NCI-H226 (cell line): Measurements from ENCODE around the gene MRAS.
"Not testable (repeated sequence)": the region's sequence is repeated elsewhere in the genome, so short reads cannot be mapped to it uniquely, and the experiment has no call there.

ENCODE experiments used
- DNase-seq: peaks from one replicate; pipeline ENCODE4 v3.0.0-alpha.2; 2015

Gene MRAS

GRCh38 chr3:138426211-138426610 lies 77.8 kb downstream of the MRAS start:
- no peak for DNase-seq

GRCh38 chr3:138426754-138427153 lies 78.4 kb downstream of the MRAS start:
- DNase-seq: not testable (repeated sequence)

GRCh38 chr3:138429665-138430064 lies 81.3 kb downstream of the MRAS start:
- DNase-seq: no peak

- no peak for DNase-seq
These were observed 84.3 kb downstream of the MRAS start for GRCh38 chr3:138432576-138433240.

- DNase-seq: no peak
These were observed 85.5 kb downstream of the MRAS start for GRCh38 chr3:138433892-138434275.

GRCh38 chr3:138434276-138434874 lies 86.0 kb downstream of the MRAS start, which contains the start of gene ESYT3:
Gene ESYT3, plus strand, starts transcription at chr3:138434616. Its CDS starts 183 bp downstream, at chr3:138434799.
- DNase-seq: peak; percentile 45

GRCh38 chr3:138434875-138435772 lies 86.7 kb downstream of the MRAS start:
- no peak for DNase-seq

GRCh38 chr3:138435840-138436239 lies 87.5 kb downstream of the MRAS start:
- DNase-seq: no peak

GRCh38 chr3:138437281-138437680 lies 88.9 kb downstream of the MRAS start:
- DNase-seq: no peak

GRCh38 chr3:138438896-138439295 lies 90.5 kb downstream of the MRAS start:
- no peak for DNase-seq

GRCh38 chr3:138439646-138440045 lies 91.3 kb downstream of the MRAS start:
- DNase-seq: peak; percentile 32

- DNase-seq: no peak
These were observed 91.7 kb downstream of the MRAS start for GRCh38 chr3:138440121-138440521.

GRCh38 chr3:138440596-138440995 lies 92.2 kb downstream of the MRAS start:
- no peak for DNase-seq

GRCh38 chr3:138441256-138441655 lies 92.9 kb downstream of the MRAS start:
- DNase-seq: no peak

- peak; percentile 78 for DNase-seq
These were observed 93.4 kb downstream of the MRAS start for GRCh38 chr3:138441742-138442141.

GRCh38 chr3:138442433-138442832 lies 94.1 kb downstream of the MRAS start:
- peak; percentile 82 for DNase-seq

GRCh38 chr3:138443091-138443490 lies 94.7 kb downstream of the MRAS start:
- no peak for DNase-seq

- DNase-seq: no peak
These were observed 95.4 kb downstream of the MRAS start for GRCh38 chr3:138443521-138444503.

- DNase-seq: no peak
These were observed 96.9 kb downstream of the MRAS start for GRCh38 chr3:138445236-138445635.

- no peak for DNase-seq
These were observed 97.3 kb downstream of the MRAS start for GRCh38 chr3:138445654-138446053.

GRCh38 chr3:138448631-138449030 lies 100.3 kb downstream of the MRAS start:
- DNase-seq: peak; percentile 32

- no peak for DNase-seq
These were observed 101.1 kb downstream of the MRAS start for GRCh38 chr3:138449490-138449889.
